Common myeloid progenitor, CD34-positive (primary cell): Measurements from ENCODE around the gene FTMT.

Experiments used
- CTCF ChIA-PET: fragments of 350-600 bp; sonication (Branson Sonifier 250); formaldehyde crosslinking; loops from one replicate; lab custom pipeline; 2021; ENCODE audit warnings: antibody characterized with exemption; lab: Charles Lee
- POLR2A ChIA-PET: fragments of 350-600 bp; sonication (Branson Sonifier 250); formaldehyde crosslinking; loops from one replicate; lab custom pipeline; 2021; ENCODE audit warnings: antibody characterized with exemption; lab: Charles Lee
- DNase-seq, 3 donors: peaks; one replicate each; pipeline versions ENCODE4 v3.0.0 to v3.0.0-alpha.2; 2013
- H3K27ac ChIP-seq, 2 experiments: 1 replicate in 1 of 2; 2 replicates in 1 of 2; pipeline ENCODE4 v1.7.0; 2013; ENCODE audit warnings: inconsistent platforms in 2 of 2, low read length in 2 of 2, mild to moderate bottlenecking in 2 of 2, low read depth in 1 of 2, moderate library complexity in 1 of 2; ENCODE audit not compliant: severe bottlenecking in 2 of 2, insufficient read depth in 1 of 2, poor library complexity in 1 of 2
- H3K27me3 ChIP-seq, 5 experiments: replicated peaks in 2 of 5; 1 replicate in 3 of 5; 2 replicates in 2 of 5; pipeline versions ENCODE4 v1.6.1 to v1.7.0; 2013; ENCODE audit warnings: low read length in 4 of 5, mild to moderate bottlenecking in 2 of 5, moderate library complexity in 2 of 5, inconsistent platforms in 1 of 5; ENCODE audit not compliant: insufficient read depth in 5 of 5, control insufficient read depth in 4 of 5
- H3K36me3 ChIP-seq, 4 experiments: 1 replicate in 2 of 4; 2 replicates in 2 of 4; pipeline versions ENCODE4 v1.6.1 to v1.7.0; 2013; ENCODE audit warnings: low read length in 3 of 4, control low read depth in 1 of 4, mild to moderate bottlenecking in 1 of 4; ENCODE audit not compliant: control insufficient read depth in 4 of 4, insufficient read depth in 4 of 4
- H3K4me1 ChIP-seq, 4 experiments: 1 replicate in 3 of 4; 2 replicates in 1 of 4; pipeline versions ENCODE4 v1.6.1 to v1.7.1; 2013; ENCODE audit warnings: low read length in 3 of 4, mild to moderate bottlenecking in 3 of 4, control low read depth in 1 of 4, inconsistent platforms in 1 of 4, moderate library complexity in 1 of 4; ENCODE audit not compliant: control insufficient read depth in 4 of 4, insufficient read depth in 4 of 4; ENCODE audit errors: control extremely low read depth in 1 of 4
- H3K4me3 ChIP-seq, 7 experiments: 1 replicate in 4 of 7; 2 replicates in 3 of 7; pipeline versions ENCODE4 v1.5.1 to v1.7.0; 2013; ENCODE audit warnings: mild to moderate bottlenecking in 7 of 7, low read length in 6 of 7, moderate library complexity in 6 of 7, inconsistent platforms in 2 of 7, low read depth in 2 of 7, control low read depth in 1 of 7; ENCODE audit not compliant: insufficient read depth in 4 of 7, control insufficient read depth in 1 of 7; ENCODE audit errors: extremely low read depth in 1 of 7
- H3K9me3 ChIP-seq, 5 experiments: 1 replicate in 4 of 5; 2 replicates in 1 of 5; pipeline versions ENCODE4 v1.6.1 to v1.7.1; 2013; ENCODE audit warnings: low read length in 4 of 5, mild to moderate bottlenecking in 2 of 5, inconsistent platforms in 1 of 5, low read depth in 1 of 5, moderate library complexity in 1 of 5; ENCODE audit not compliant: control insufficient read depth in 4 of 5, insufficient read depth in 2 of 5; ENCODE audit errors: control extremely low read depth in 1 of 5
- WGBS: methylation state at CpG from one replicate; pipeline ENCODE4 v1.1.5; 2013; ENCODE audit not compliant: insufficient coverage; 5-methylcytosine and 5-hydroxymethylcytosine counted together

FTMT gene

DNA sequence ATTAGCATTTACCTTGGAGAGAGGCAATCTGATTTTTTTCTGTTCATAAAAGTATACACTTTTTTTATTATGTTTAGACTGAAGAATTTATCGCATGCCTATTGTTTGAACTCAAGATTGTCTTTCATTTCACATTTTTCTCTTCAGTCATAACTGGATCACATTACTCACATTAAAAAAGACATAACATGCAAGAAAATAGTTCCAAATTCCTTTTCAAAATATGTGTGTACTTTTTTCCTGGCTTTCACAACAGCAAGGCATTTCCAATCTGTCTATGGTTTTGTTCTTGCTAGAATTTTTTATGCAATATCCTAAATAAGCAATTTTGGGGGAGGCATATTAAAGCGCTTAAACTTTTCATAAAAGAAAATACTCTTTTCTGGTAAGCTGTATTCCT, 21.2 kb downstream of the FTMT start:
- H3K4me3 ChIP-seq = no peak overlapping the region
- CTCF ChIA-PET = no interaction called here
- no peaks in the 10 kb centered on the region for H3K9me3 ChIP-seq
- no CpG with 5 or more reads among the region's 2 CpGs for WGBS
- no peaks in the 10 kb centered on the region for H3K27me3 ChIP-seq
- no peaks in the 10 kb centered on the region for H3K36me3 ChIP-seq
- no peaks in the 10 kb centered on the region for H3K4me1 ChIP-seq
- H3K27ac ChIP-seq = no peak overlapping the region
- POLR2A ChIA-PET = no interaction called here
- no peak for DNase-seq

DNA sequence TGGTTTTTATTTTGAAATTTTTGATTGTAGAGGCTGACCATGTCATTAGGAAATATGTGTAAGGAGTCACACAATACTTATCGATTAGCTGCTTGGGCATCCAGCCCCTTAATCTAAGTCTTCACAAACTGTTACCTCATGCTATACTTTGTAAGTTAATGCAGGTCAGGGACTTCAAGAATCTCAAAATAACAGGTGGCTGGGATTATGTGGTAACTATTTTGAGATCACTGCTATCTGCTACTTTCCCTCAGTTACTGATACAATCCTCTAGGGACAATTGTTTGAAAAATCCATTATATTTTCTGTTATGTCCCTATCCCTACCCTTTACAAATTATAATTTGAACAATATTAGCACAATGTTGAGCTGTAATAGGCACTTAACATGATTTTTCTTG, 21.7 kb downstream of the FTMT start:
- CTCF ChIA-PET = no interaction called here
- no peaks in the 10 kb centered on the region for H3K4me1 ChIP-seq

DNA sequence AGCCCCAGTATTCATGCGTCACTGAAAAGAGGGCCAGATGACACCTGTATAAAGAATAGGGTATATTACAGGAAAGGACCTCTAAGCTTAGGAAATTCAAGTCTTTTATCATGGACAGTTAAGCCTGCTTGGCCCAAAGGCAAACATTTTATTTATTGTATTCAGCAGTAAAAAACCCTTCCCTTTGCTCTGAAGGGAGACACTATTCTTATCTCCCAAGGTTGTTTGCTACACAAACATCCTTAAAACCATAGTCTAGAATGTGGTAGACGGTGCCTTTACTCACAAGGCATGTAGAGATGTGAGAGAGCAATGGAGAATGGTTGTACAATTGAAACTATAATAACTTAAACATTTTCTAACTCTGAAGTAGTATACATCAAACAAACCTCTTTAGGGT, 33.9 kb downstream of the FTMT start:
- Histone ChIP-seq H3K4me3 (no peak overlapping the region), H3K4me1 (no peaks in the 10 kb centered on the region), H3K9me3 (no peaks in the 10 kb centered on the region), H3K36me3 (no peaks in the 10 kb centered on the region), H3K27me3 (no peaks in the 10 kb centered on the region), H3K27ac (no peak overlapping the region)
- POLR2A ChIA-PET = no interaction called here
- 100% methylated on average over 1 of the region's 2 CpGs for WGBS
- DNase-seq = no peak
- CTCF ChIA-PET = no interaction called here

More for the DNA sequence above, 21.7 kb downstream of the FTMT start:
- Histone ChIP-seq H3K27me3 (no peaks in the 10 kb centered on the region), H3K4me3 (no peak overlapping the region), H3K27ac (no peak overlapping the region), H3K9me3 (no peaks in the 10 kb centered on the region), H3K36me3 (no peaks in the 10 kb centered on the region)
- no CpG with 5 or more reads among the region's 1 CpG for WGBS
- POLR2A ChIA-PET = no interaction called here
- DNase-seq = no peak

DNA sequence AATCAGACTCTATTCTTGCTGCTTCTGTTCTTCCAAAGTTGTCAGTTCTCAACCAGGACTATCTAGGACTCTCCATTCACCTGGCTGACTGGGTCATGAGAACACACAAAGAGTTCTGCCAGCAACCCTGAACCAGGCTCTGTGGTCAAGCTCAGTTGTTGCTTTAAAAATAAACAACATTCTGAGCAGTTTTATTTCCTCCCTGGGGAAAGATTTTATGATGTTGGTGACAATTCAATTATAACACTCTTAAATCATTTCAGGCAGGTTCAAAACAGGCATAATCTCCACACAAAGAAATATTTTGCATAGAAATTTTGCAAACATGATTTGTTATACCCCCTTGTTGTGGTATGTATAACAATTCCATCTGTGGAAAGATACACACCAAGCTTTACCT, 36.0 kb downstream of the FTMT start:
- CTCF ChIA-PET = no interaction called here

DNA sequence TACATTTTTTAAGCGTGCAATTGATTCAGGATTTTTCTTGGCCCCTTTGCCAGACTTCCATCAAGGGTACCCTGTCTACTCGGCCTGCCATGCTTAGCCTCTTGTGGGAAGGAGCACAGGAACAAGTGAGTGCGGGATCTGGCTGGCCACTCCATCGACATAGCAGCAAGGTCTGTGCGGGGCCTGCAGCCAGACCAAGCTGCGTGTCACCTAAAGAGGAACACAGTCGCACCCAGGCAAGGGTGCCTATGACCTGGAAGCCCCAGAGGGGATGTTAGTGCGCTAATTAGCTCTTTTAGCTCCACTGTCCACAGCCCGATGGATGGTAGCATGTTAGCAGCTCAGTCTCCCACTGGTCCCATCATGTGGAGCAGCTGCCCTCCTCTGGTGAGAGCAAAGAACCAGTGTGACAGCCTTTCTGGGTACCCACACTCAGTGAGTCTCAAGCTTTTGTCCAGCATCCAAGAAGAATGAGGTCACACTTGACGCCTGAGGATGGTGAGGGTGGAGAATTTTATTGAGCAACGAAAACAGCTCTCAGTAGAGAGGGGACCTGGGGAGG, 38.7 kb downstream of the FTMT start:
- Histone ChIP-seq H3K4me3 (no peak overlapping the region), H3K27ac (no peak overlapping the region), H3K4me1 (no peaks in the 10 kb centered on the region), H3K36me3 (no peaks in the 10 kb centered on the region), H3K27me3 (no peaks in the 10 kb centered on the region), H3K9me3 (no peaks in the 10 kb centered on the region)
- 98% methylated on average over 10 of the region's 11 CpGs for WGBS
- no peak for DNase-seq
- CTCF ChIA-PET = no interaction called here
- POLR2A ChIA-PET = no interaction called here

More for the DNA sequence above, 36.0 kb downstream of the FTMT start:
- no peak for DNase-seq
- Histone ChIP-seq H3K36me3 (no peaks in the 10 kb centered on the region), H3K9me3 (no peaks in the 10 kb centered on the region), H3K4me1 (no peaks in the 10 kb centered on the region), H3K27me3 (no peaks in the 10 kb centered on the region), H3K4me3 (no peak overlapping the region), H3K27ac (no peak overlapping the region)
- POLR2A ChIA-PET = no interaction called here

DNA sequence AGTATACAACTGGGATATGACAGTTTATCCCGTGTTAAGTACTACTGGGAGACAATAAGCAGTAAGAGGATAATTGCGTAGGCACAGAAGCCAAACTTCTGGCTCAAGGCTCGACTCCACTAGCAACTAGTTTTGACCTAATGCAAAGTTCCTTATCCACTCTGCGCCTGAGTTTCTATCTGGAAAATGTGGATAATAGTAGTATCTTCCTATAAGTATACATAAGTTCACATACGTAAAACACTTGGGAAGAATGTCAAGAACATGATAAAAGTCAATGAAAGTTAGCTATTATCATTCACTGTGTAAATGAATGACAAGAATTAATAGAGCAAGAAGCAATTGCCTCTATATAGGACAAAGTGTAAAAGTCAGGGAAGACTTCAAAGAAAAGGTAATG, 45.7 kb downstream of the FTMT start:
- CTCF ChIA-PET = no interaction called here
- H3K36me3 ChIP-seq = no peaks in the 10 kb centered on the region
- no peak overlapping the region for H3K4me3 ChIP-seq
- 87% methylated on average over 3 of the region's 5 CpGs for WGBS
- no peak overlapping the region for H3K27ac ChIP-seq
- H3K9me3 ChIP-seq = no peaks in the 10 kb centered on the region
- POLR2A ChIA-PET = no interaction called here
- no peak for DNase-seq
- H3K27me3 ChIP-seq = no peaks in the 10 kb centered on the region
- H3K4me1 ChIP-seq = no peaks in the 10 kb centered on the region

DNA sequence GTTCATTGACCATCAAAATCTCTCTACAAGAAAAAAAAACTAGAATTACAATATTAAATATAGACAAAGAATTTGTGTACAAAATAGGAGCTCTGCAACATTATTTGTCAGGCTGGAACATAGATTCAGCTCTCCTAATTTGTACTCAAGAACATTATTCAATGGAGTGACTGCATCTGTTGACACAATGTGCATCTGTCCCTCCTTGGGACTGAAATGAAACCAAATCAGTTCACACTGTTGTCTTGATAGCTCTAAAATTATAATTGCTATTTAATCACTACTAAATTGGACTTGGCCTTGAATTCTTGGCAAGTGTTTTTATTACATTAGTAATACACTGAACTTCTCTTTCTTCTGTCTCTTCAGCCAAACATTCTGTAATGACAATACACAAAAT, 47.7 kb downstream of the FTMT start:
- no peaks in the 10 kb centered on the region for H3K36me3 ChIP-seq
- POLR2A ChIA-PET = no interaction called here
- no peak for DNase-seq
- no peak overlapping the region for H3K4me3 ChIP-seq
- no peaks in the 10 kb centered on the region for H3K9me3 ChIP-seq
- CTCF ChIA-PET = no interaction called here
- H3K4me1 ChIP-seq = no peaks in the 10 kb centered on the region
- H3K27ac ChIP-seq = no peak overlapping the region
- H3K27me3 ChIP-seq = no peaks in the 10 kb centered on the region
